GM21360 (cell line): ENCODE results near the gene RPS26.
A peak's percentile ranks its signal among the peaks of the same experiment; 100 is the strongest.
"Not testable (repeated sequence)": the region's sequence is repeated elsewhere in the genome, so short reads cannot be mapped to it uniquely, and the experiment has no call there.

Source experiments
- ATAC-seq: cut with Tn5 transposase; IDR thresholded peaks from one replicate; pipeline ENCODE4 v1.9.1; 2021; ENCODE audit warnings: mild to moderate bottlenecking, moderate library complexity; ENCODE audit not compliant: unreplicated experiment

RPS26 gene

GRCh38 chr12:56074396-56074795 lies 32.7 kb downstream of the RPS26 start:
- ATAC-seq, result no peak

- ATAC-seq, result not testable (repeated sequence)
Observed at GRCh38 chr12:56077966-56078365, 36.2 kb downstream of the RPS26 start.

- ATAC-seq, result no peak
Observed at GRCh38 chr12:56078427-56078826, 36.7 kb downstream of the RPS26 start.

DNA sequence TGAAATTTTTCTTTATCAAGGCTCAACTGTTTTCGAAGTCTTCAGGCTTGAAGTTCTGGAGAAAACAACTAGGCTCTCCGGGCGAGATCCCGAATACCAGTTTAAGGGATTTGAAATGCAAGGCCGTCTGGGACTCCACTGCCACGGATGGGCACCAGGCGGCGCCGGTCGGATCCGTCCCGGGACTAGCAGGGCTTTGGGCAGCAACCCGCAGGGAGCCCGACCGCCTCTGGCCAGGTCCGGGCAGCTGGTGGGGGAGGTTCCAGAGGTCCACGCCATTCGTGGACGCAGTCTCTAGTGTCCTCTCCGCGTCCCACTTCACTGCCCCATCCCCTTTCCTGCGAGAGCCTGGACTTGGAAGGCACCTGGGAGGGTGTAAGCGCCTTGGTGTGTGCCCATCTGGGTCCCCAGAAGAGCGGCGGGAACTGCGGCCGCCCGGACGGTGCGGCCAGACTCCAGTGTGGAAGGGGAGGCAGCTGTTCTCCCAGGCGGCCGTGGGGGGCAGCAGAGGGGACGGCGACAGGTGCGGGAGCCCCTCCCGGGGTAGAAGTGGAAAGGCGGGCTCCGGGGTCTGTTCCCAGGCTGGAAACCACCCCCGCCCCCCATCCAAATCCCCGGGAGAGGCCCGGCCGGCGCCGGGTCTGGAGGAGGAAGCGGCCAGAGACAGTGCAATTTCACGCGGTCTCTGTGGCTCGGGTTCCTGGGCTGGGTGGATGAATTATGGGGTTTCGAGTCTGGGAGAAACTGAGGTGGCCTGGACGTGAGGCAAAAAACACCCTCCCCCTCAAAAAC lies 37.4 kb downstream of the RPS26 start:
- peak; percentile 51 for ATAC-seq

GRCh38 chr12:56079723-56080555 lies 38.2 kb downstream of the RPS26 start, which contains the start of gene ERBB3:
ERBB3 (plus strand) TSS chr12:56080165; CDS start chr12:56080301, 136 bp downstream.
- no peak for ATAC-seq

DNA sequence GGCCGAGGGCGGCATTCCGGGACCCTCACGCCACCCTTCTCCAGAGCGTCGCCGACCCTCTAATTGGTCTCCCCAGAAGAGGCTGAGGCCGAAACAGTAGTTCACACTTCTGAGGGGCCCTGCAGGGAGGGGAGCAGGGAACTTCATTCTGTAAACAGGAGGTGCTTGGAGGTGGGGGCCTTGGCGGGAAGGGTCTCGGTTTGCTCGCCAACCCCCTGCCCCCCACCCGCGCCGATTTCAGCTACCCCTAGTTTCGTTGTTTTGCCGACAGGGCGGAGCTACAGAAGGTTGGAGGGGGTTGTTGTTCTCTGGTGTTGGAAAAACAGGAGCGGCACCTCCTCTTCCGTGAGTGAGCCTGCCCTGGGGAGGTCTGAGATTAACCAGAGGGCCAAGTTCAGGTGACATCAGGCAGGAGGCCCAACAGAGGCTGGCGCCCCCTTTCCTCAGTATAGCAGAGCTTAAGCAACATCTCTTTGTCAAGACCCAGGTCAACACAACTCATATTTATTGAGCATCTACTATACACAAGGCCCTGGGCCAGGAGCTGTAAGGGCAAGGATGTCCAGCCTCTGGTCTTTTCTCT lies 38.9 kb downstream of the RPS26 start:
- ATAC-seq, result no peak

GRCh38 chr12:56081393-56082347 lies 40.0 kb downstream of the RPS26 start:
- ATAC-seq, result no peak

GRCh38 chr12:56082382-56082781 lies 40.7 kb downstream of the RPS26 start:
- ATAC-seq, result no peak

DNA sequence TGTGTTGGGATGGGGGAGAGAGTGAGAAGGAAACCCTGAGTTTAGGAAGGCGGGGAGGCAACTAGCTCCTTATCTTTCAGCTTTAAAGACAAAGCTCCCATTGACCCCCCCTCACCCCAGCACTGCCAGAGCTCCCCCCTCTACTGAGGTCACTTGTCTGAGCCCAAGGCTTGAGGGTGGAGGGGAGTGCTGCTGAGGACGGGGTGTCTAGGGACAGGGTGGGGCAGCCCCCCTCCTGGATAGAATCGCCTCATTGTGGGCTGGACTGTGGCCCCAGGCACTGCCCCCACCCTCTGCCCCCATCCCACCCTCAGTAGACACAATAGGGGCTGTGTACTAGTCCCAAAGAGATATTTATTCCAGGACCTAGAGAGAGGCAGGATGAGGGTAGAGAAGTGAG lies 41.2 kb downstream of the RPS26 start:
- no peak for ATAC-seq

DNA sequence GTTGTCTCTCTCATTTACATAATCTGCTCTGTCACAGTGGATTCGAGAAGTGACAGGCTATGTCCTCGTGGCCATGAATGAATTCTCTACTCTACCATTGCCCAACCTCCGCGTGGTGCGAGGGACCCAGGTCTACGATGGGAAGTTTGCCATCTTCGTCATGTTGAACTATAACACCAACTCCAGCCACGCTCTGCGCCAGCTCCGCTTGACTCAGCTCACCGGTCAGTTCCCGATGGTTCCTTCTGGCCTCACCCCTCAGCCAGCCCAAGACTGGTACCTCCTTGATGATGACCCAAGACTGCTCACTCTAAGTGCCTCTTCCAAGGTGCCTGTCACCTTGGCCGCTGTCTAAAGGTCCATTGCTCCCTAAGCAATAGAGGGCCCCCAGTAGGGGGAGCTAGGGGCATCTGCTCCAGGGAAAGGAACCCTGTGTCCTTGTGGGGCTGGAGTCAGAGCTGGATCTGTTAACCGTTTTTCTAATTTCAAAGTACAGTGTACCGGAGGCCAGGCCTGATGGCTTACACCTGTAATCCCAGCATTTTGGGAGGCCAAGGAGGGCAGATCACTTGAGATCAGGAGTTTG lies 43.3 kb downstream of the RPS26 start:
- ATAC-seq, result no peak

GRCh38 chr12:56086096-56086495 lies 44.4 kb downstream of the RPS26 start:
- ATAC-seq, result no peak

DNA sequence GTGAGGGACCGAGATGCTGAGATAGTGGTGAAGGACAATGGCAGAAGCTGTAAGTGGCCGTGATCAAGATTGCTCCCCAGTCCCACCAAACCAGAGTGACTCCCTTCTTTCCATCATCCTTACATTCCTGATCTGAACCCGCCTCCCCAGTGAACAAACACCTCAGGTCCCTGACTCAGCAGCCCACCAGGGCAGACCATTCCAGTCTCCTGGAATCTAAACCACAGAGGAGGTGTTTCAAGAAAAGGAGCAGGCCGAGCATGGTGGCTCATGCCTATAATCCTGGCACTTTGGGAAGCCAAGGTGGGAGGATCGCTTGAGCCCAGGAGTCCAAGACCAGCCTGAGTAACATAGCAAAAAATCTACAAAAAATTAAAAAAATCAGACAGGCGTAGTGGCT lies 44.9 kb downstream of the RPS26 start:
- ATAC-seq, result no peak

DNA sequence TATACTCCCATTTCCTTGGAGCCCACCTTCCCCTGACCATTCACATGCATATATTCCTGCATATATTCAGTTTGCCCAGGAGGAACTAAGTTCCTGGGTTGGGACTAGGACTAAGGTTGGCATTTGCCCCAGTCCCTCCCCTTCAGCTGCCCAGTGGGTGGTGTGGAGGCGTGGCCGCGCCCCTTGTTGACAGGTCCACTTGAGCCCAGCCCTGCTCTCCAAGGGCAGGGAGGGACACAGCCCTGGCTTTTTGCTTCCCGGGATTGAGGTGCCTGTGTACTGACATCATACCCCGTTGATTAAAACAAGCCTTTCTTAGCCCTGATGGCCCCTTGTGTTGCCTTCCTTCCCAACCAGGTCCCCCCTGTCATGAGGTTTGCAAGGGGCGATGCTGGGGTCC lies 45.5 kb downstream of the RPS26 start:
- ATAC-seq, result no peak
